SU-DHL-6 (cell line): ENCODE results near the gene MARCHF7.
"Not testable (repeated sequence)": the region's sequence is repeated elsewhere in the genome, so short reads cannot be mapped to it uniquely, and the experiment has no call there.

Experiments
- H2AFZ ChIP-seq: fragments of 200-600 bp; sonication (generic); 2 replicates; pipeline ENCODE4 v1.6.1; 2014; ENCODE audit warnings: low read depth, mild to moderate bottlenecking, moderate library complexity, mixed read lengths, antibody characterized with exemption, low read length; ENCODE audit not compliant: severe bottlenecking
- H3F3A ChIP-seq: fragments of 200-600 bp; shearing (Covaris generic); 2 replicates; pipeline ENCODE4 v1.6.0; 2016; ENCODE audit warnings: antibody characterized with exemption, mild to moderate bottlenecking; ENCODE audit not compliant: insufficient read depth
- H3K27ac ChIP-seq: fragments of 200-600 bp; sonication (generic); 2 replicates; pipeline ENCODE4 v1.5.1; 2016; ENCODE audit warnings: low read depth, mild to moderate bottlenecking, low read length, moderate library complexity, mixed read lengths
- H3K27me3 ChIP-seq: fragments of 200-600 bp; sonication (generic), shearing (Covaris generic); 2 replicates; pipeline ENCODE4 v1.6.0; 2014; ENCODE audit warnings: mild to moderate bottlenecking, low read length
- H3K36me3 ChIP-seq: fragments of 200-600 bp; sonication (generic); 2 replicates; pipeline ENCODE4 v1.6.1; 2014; ENCODE audit warnings: mild to moderate bottlenecking, low read length, mixed read lengths
- H3K4me2 ChIP-seq: fragments of 300-600, 200-600 bp; shearing (Covaris generic), sonication (generic); 2 replicates; pipeline ENCODE4 v1.6.0; 2014; ENCODE audit warnings: low read length, low read depth, mild to moderate bottlenecking; ENCODE audit not compliant: poor library complexity, severe bottlenecking
- H3K4me3 ChIP-seq: fragments of 200-600 bp; sonication (generic); 2 replicates; pipeline ENCODE4 v1.5.1; 2014; ENCODE audit warnings: antibody characterized with exemption, low read length, mild to moderate bottlenecking, mixed read lengths; ENCODE audit not compliant: insufficient read depth, poor library complexity, severe bottlenecking
- H3K79me2 ChIP-seq: fragments of 200-600 bp; sonication (generic); 2 replicates; pipeline ENCODE4 v1.6.1; 2014; ENCODE audit warnings: mild to moderate bottlenecking, low read length, moderate library complexity; ENCODE audit not compliant: insufficient read depth
- H3K9ac ChIP-seq: fragments of 200-600 bp; sonication (generic); 2 replicates; pipeline ENCODE4 v1.7.0; 2014; ENCODE audit warnings: mild to moderate bottlenecking, low read length
- H3K9me2 ChIP-seq: fragments of 200-600 bp; sonication (generic); replicated peaks from 2 replicates; pipeline ENCODE4 v1.6.1; 2014; ENCODE audit warnings: low read length; ENCODE audit not compliant: insufficient read depth
- H3K9me3 ChIP-seq: fragments of 200-600 bp; sonication (generic); 2 replicates; pipeline ENCODE4 v1.6.1; 2014; ENCODE audit warnings: low read length, mixed read lengths; ENCODE audit not compliant: insufficient read depth
- H4K20me1 ChIP-seq: fragments of 200-600 bp; sonication (generic); 2 replicates; pipeline ENCODE4 v1.6.1; 2014; ENCODE audit warnings: low read depth, mild to moderate bottlenecking, antibody characterized with exemption, low read length, moderate library complexity, mixed read lengths
- EZH2phosphoT487 ChIP-seq: fragments of 200-600 bp; sonication (generic), shearing (Covaris generic); conservative IDR thresholded peaks from 2 replicates; pipeline ENCODE4 v1.6.1; 2018; ENCODE audit warnings: mild to moderate bottlenecking, antibody characterized with exemption, low read length, moderate library complexity, mixed read lengths
- TF ChIP-seq, protein P1 (sequence below): fragments of 200-600 bp; sonication (generic); IDR thresholded peaks from one replicate; pipeline ENCODE4 v1.5.1; 2017; ENCODE audit warnings: antibody characterized with exemption, mild to moderate bottlenecking, low read length, moderate library complexity; ENCODE audit not compliant: insufficient read depth, poor library complexity, severe bottlenecking

The MARCHF7 gene

DNA sequence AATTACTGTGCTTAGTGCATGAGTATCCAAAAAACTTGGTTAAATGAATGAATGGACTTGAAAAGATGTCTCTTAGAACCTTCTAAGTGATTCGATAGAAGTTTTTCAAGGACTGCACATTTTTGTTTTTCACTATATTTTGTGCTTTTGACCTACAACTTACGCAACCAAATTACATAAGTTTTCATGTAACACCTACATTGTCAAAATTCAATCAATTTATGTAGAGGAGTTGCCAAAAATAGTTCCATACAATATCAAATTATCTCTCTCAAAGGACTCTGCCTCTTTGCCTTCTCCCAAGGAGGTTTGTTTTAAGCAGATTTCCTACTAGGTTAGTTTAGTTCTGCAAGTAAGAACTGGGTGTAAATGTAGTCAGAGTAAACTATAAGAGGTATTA, 10.3 kb downstream of the MARCHF7 start:
- no peak for TF ChIP-seq EZH2phosphoT487
- TF ChIP-seq, protein P1, sequence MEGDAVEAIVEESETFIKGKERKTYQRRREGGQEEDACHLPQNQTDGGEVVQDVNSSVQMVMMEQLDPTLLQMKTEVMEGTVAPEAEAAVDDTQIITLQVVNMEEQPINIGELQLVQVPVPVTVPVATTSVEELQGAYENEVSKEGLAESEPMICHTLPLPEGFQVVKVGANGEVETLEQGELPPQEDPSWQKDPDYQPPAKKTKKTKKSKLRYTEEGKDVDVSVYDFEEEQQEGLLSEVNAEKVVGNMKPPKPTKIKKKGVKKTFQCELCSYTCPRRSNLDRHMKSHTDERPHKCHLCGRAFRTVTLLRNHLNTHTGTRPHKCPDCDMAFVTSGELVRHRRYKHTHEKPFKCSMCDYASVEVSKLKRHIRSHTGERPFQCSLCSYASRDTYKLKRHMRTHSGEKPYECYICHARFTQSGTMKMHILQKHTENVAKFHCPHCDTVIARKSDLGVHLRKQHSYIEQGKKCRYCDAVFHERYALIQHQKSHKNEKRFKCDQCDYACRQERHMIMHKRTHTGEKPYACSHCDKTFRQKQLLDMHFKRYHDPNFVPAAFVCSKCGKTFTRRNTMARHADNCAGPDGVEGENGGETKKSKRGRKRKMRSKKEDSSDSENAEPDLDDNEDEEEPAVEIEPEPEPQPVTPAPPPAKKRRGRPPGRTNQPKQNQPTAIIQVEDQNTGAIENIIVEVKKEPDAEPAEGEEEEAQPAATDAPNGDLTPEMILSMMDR: no peak
- peaks cover 62% of the 10 kb centered on the region for H4K20me1 ChIP-seq
- H3K9ac ChIP-seq: no peak overlapping the region
- H3K27me3 ChIP-seq: no peaks in the 10 kb centered on the region
- H3K36me3 ChIP-seq: peaks cover 52% of the 10 kb centered on the region
- H3K4me3 ChIP-seq: no peak overlapping the region
- no peaks in the 10 kb centered on the region; the same call in 1 of the 2 replicates for H3F3A ChIP-seq
- no peak overlapping the region for H3K4me2 ChIP-seq
- no peaks in the 10 kb centered on the region for H3K9me2 ChIP-seq
- no peak overlapping the region for H3K27ac ChIP-seq
- H3K9me3 ChIP-seq: no peaks in the 10 kb centered on the region
- no peak overlapping the region for H2AFZ ChIP-seq
- H3K79me2 ChIP-seq: peaks cover 100% of the 10 kb centered on the region

DNA sequence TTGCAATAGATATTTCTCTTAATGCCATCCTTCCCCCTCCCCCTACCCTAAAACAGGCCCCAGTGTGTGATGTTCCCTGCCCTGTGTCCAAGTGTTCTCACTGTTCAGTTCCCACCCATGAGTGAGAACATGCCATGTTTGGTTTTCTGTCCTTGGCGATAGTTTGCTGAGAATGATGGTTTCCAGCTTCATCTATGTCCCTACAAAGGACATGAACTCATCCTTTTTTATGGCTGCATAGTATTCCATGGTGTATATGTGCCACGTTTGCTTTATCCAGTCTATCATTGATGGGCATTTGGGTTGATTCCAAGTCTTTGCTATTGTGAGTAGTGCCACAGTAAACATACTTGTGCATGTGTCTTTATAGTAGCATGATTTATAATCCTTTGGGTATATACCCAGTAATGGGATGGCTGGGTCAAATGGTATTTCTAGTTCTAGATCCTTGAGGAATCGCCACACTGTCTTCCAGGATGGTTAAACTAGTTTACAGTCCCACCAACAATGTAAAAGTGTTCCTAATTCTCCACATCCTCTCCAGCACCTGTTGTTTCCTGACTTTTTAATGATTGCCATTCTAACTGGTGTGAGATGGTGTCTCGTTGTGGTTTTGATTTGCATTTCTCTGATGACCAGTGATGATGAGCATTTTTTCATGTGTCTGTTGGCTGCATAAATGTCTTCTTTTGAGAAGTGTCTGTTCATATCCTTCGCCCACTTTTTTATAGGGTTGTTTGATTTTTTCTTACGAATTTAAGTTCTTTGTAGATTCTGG, 12.7 kb downstream of the MARCHF7 start:
- not testable (repeated sequence) for H3F3A ChIP-seq, H3K27ac ChIP-seq, H3K9me3 ChIP-seq, H3K4me2 ChIP-seq, H3K9me2 ChIP-seq, H3K9ac ChIP-seq, H3K4me3 ChIP-seq, H3K27me3 ChIP-seq, H2AFZ ChIP-seq
- H3K79me2 ChIP-seq: peaks cover 100% of the 10 kb centered on the region
- peaks cover 68% of the 10 kb centered on the region for H4K20me1 ChIP-seq
- H3K36me3 ChIP-seq: peaks cover 52% of the 10 kb centered on the region

DNA sequence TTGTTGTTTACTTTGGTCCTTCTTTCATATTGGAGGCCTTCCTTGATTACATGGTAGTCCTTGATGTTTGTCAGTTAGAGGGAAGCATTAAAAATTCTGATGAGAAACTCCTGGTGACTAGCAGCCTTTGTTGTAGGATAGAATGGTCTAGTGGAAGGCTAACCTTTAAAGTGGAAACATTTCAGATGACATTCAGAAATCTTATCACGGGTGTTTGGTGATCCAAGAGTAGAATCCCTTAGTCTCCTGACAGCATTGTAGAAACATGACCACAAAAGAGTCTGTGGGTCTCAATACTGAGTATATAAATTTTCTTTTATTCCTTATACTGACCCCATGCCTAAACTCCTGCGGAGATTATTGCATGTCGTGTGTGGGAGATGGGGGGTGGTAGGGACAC, 13.4 kb downstream of the MARCHF7 start:
- Histone ChIP-seq H3K36me3 (peaks cover 54% of the 10 kb centered on the region), H4K20me1 (peaks cover 75% of the 10 kb centered on the region), H3K79me2 (peaks cover 100% of the 10 kb centered on the region)

DNA sequence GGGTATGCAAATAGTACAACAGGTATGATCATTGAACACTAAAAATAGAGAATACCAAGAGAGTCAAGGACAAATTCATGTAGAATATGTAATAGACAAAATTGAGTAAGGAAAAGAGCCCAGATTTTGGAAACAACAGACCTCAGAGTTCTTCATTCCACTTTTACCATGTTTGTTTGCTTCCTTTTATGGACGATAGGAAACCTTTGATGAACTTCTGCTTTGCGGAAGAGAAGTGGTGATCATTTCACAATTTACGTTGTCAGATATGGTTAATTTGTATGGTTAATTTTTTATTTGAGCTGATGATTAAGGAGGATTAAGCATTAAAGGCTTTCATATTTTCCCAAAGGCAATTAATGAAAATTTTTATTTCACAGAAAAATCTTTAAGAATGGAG, 16.3 kb downstream of the MARCHF7 start:
- H3K4me2 ChIP-seq: no peak overlapping the region
- H3F3A ChIP-seq: no peaks in the 10 kb centered on the region; the same call in 1 of the 2 replicates
- H3K9me3 ChIP-seq: no peaks in the 10 kb centered on the region
- H4K20me1 ChIP-seq: peaks cover 66% of the 10 kb centered on the region
- no peak overlapping the region for H3K4me3 ChIP-seq
- H3K27me3 ChIP-seq: no peaks in the 10 kb centered on the region
- TF ChIP-seq, protein P1: no peak
- TF ChIP-seq EZH2phosphoT487: no peak
- peaks cover 92% of the 10 kb centered on the region for H3K79me2 ChIP-seq
- H3K36me3 ChIP-seq: peaks cover 53% of the 10 kb centered on the region
- no peaks in the 10 kb centered on the region for H3K9me2 ChIP-seq
- H3K27ac ChIP-seq: no peak overlapping the region
- no peak overlapping the region for H2AFZ ChIP-seq
- H3K9ac ChIP-seq: no peak overlapping the region

More for the DNA sequence above, 13.4 kb downstream of the MARCHF7 start:
- no peak overlapping the region for H3K4me3 ChIP-seq
- no peak overlapping the region for H3K27ac ChIP-seq
- H3K27me3 ChIP-seq: no peaks in the 10 kb centered on the region
- no peak overlapping the region for H2AFZ ChIP-seq
- H3K9me2 ChIP-seq: no peaks in the 10 kb centered on the region
- TF ChIP-seq EZH2phosphoT487: no peak
- TF ChIP-seq, protein P1: no peak
- H3F3A ChIP-seq: no peaks in the 10 kb centered on the region; the same call in 1 of the 2 replicates
- H3K4me2 ChIP-seq: no peak overlapping the region
- H3K9ac ChIP-seq: no peak overlapping the region
- H3K9me3 ChIP-seq: no peaks in the 10 kb centered on the region
